Stimulated activated CD4-positive, alpha-beta T cell treated with anti-CD3 and anti-CD28 coated beads, Interleukin-2, amount 100 ng/mL, for 24 hours (primary cell): ENCODE data around the gene HERC2.
"Not testable (repeated sequence)": the region's sequence is repeated elsewhere in the genome, so short reads cannot be mapped to it uniquely, and the experiment has no call there.

Source experiments
- DNase-seq, 2 donors: peaks; one replicate each; pipeline ENCODE4 v3.0.0-alpha.2; 2020

The HERC2 gene

DNA sequence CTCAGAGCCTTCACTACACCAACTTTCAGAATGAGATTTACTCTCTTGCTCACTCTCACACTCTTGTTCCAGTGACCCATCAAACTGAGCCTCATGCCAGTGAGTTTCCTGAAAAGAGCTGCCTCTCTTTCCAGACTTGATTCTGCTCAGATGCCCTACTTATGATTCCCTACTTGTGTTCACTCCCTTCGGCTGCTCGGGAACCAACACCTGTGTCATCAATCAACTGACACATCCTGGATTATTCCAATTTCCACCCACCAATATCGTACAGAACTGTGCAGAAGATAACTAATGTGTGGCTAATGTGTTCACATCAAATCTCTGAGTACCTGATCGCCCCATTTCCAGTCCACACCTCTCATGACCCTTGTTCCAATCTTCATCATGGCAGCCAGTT, 100.3 kb downstream of the HERC2 start:
- DNase-seq: not testable (repeated sequence)

DNA sequence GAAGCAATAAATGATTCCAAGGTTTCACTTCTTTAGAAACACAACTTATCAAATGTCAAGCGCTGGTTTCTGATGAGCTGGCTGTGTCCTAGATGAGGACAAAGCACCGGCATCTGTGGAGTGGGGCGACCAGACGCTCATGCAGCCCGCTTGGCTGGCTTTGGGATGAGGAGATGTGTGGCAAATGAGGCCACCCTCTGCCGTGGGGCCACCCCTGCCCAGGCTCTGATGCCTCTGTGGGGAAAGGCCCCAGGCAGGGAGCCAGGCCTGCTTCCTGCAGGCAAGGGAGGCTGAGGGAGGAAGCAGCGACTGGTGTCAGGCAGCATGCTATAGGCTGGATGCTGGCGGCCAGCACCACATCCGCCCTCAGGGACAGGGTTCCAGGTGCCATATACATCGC, 102.9 kb downstream of the HERC2 start:
- no peak for DNase-seq

DNA sequence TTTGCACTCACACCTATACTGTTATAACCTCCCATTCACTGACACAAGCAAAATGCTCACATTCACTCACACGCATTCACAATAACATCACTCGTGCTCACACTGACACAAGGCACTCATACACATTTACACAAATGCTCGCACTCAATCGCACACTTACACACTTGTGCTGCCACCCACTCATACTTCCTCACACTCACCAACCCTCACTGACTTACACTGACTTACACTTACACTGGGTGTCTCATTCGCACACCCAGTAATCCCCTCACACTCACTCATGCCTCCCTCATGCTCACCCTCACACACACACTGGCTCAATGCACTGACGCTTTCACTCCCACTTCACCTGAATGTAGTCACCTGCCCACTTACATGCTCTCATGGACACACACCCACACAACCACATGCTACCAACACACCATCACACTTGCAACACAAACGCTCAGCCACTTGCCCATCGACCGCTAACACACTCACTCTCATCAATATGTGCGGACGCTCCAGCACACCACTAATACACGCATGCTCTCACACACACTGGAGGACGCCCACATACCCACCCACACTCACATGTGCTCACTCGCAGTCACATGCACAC, 104.9 kb downstream of the HERC2 start:
- not testable (repeated sequence) for DNase-seq

- not testable (repeated sequence) for DNase-seq
These were observed 106.5 kb downstream of the HERC2 start for GRCh38 chr15:28215521-28215920.

- not testable (repeated sequence) for DNase-seq
These were observed 107.8 kb downstream of the HERC2 start for GRCh38 chr15:28214006-28214790.

- not testable (repeated sequence) for DNase-seq
These were observed 108.6 kb downstream of the HERC2 start for GRCh38 chr15:28213393-28213792.

DNA sequence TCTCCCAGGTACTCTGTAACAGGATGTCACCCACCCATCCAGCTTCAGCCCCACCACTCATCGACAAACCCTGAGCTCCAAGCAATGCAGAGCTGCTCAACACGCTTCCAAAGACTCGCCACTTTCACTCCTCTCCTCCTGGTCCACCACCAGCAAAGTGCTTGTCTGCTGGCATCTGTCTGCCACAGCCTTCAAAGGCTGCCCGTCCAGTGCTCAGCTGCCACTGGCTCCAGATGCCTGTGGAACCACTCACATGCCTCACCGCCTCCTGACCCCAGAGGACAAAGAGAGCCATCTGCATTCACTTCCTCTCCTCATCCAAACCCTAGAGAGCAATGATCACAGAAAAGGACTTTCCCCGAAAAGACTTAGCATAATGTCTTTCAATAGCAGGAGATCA, 113.4 kb downstream of the HERC2 start:
- no peak for DNase-seq

GRCh38 chr15:28205640-28206039, 116.3 kb downstream of the HERC2 start:
- DNase-seq: not testable (repeated sequence)

- DNase-seq: peak in 1 of 2 donors; percentile 4
These were observed 118.7 kb downstream of the HERC2 start for GRCh38 chr15:28203055-28203828.

DNA sequence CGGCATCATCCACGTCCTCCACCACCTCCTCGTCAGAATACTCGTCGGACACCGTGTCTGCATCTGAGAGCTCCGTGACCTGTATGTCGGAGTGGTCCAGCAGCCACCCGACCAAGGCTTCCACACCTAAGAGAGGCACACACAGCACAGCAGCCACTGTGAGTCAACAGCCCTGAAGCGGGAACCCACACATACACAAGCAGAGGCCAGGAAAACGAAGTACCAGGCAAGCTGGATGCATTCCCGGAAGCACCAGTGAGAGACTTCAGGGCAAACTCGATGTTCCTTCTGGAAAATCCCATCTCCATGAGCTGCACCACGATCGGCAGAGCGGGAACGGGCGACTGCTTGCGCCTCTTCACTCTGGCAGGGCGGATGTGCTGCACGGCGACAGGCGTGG, 119.9 kb downstream of the HERC2 start:
- not testable (repeated sequence) for DNase-seq

DNA sequence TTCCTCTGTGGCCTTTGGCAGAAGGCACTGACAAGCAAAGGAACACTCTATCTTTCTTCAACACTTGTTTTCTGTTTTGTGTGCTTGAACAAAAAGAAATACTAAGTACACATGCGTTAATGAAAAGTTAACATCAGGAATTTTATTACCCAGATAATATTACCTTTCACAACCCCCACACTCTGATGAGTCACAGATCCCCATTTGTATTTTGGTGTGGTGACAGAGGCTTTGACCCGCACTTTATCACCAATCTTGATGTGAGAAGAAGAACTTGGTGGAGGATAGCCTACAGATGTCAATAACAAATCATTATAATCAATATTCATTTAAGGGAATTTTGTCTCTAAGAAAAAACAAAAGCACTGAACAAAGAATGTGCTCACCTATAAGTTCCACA, 123.8 kb downstream of the HERC2 start:
- not testable (repeated sequence) for DNase-seq

- DNase-seq: not testable (repeated sequence)
These were observed 124.3 kb downstream of the HERC2 start for GRCh38 chr15:28197694-28198093.

DNA sequence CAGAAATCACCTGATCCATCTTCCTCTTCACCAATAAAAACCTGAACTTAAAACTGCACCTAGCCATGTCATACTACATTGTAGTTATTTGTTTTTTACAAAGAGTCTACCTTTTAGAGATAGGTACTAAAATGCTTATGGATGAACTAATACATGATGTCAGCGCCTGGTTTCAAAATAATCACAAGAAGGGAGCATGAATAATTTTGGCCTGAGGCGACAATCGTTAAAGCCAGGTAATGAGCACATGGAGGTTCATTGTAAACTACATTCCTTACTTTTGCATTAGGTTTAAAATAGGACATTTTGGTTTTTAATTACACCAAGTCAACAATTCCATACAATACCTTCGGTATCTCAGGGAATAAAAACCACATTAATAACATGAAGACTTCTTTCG, 125.4 kb downstream of the HERC2 start:
- DNase-seq: not testable (repeated sequence)

DNA sequence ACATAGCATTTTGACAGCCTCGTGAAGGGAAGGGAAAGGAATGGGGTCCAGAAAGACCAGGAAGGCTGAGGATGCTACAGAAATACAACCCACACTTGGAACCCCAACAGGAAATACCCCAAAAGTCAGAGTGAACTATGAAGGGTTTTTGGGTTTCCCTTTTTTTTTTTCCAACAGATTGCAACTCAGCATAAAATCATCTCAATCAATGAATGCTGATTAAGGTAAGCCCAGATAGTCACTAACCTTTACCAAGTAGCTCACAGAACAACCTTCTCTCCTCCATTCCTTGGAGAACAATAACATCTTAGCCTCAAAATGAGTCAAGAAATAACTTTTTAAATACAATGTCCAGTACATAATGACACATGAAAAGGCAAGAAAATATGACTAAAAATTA, 129.2 kb downstream of the HERC2 start:
- DNase-seq: no peak

- no peak for DNase-seq
These were observed 130.1 kb downstream of the HERC2 start for GRCh38 chr15:28191832-28192231.

- DNase-seq: no peak
These were observed 131.4 kb downstream of the HERC2 start for GRCh38 chr15:28190391-28191174.

DNA sequence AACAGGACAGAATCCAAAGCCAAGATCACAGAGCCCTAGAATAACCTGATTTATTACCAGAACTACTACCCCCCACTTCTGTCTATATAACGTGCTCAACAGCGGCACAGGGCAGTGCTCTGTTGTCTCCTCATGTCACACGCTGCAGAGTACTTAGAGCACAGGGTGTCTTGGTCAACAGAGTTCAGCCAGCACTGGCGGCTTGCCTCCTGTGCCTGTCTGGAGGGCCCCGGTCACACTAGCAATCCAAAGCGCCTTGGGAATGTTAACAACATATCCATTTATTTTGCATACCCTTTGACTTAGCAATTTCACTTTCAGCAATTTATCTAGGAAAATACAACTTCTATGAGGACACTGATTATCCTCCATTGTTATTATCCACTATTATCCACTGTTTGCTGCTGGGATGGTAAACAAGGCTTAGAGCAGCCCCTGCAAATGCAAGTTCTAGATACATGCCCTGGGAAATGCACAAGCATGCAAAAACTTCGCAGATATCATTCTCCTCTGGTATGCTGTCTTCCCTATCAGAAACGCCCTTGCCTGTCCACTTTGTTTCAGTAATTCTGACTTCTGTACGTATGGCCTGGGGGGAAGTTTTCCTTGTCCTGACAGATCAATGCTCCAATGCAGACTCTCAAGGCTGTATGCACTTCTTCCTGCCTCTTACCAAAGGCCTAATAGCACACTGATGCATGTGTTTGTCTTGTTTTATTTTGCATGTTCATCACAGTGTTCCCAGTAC, 136.7 kb downstream of the HERC2 start:
- no peak for DNase-seq

- no peak for DNase-seq
These were observed 137.8 kb downstream of the HERC2 start for GRCh38 chr15:28184166-28184565.

DNA sequence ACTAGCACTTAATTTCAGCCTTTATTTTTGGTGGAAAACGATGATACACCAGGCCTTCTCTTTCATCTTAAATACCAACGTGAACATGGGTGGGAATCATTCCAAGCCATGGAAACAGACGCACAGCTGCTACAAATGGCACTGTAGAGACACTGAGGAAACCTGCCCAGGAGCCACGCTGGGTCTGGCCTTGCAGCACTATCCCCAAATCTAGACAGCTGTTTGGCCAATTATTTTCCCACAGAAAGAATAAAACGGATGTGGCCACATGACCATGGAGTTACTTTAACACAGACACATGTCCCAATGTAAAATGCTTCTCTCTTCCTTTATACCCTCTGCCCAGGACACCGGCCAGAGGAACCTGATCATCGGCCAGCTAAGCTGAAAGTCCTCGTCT, 139.2 kb downstream of the HERC2 start:
- DNase-seq: no peak

DNA sequence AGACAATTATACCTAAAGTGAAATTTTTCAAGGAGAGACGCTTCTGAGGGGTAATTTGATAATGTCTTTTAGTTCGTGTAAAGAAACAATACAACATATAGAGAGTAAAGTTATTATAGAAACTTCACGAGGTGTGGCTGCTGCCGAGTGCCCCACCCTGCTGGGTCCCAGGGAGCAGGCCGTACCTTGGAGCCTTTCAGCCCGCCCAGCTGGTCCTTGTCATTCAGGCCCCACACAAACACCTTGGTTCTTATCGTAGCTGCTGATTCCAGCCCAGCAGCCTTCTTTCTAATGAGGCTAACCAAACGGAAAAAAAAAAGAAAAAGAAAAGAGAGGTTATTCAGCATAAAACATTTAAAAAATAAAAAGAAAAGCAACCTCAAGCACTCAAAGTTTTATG, 139.8 kb downstream of the HERC2 start:
- DNase-seq: no peak

GRCh38 chr15:28181366-28181765, 140.6 kb downstream of the HERC2 start:
- no peak for DNase-seq

GRCh38 chr15:28179270-28179669, 142.7 kb downstream of the HERC2 start:
- no peak for DNase-seq
